Astrocyte (in vitro differentiated cells and primary cell): Measurements from ENCODE around the gene SCAF8.

Experiments used
- CTCF ChIP-seq: IDR thresholded peaks from 2 replicates; pipeline ENCODE4 v1.5.1; 2011; ENCODE audit warnings: low read depth, mild to moderate bottlenecking, inconsistent platforms, low read length, moderate library complexity; ENCODE audit not compliant: insufficient read depth
- EZH2 ChIP-seq: IDR thresholded peaks from 2 replicates; pipeline ENCODE4 v1.6.1; 2012; ENCODE audit warnings: mild to moderate bottlenecking, low read length, inconsistent platforms; ENCODE audit not compliant: insufficient read depth

GRCh38 chr6:154782193-154782592, 49.0 kb downstream of the SCAF8 start:
- TF ChIP-seq CTCF (no peak), EZH2 (no peak)
